T47D (cell line): ENCODE measurements around the gene KCNJ16.
A peak's percentile ranks its signal among the peaks of the same experiment; 100 is the strongest.

Experiments
- DNase-seq, 2 experiments: peaks; one replicate each; pipeline versions ENCODE4 v3.0.0 to v3.0.0-alpha.2; 2011 to 2012; ENCODE audit warnings: low read depth in 1 of 2, low spot score in 1 of 2
- JUND ChIP-seq: IDR thresholded peaks from 2 replicates; pipeline ENCODE4 v1.6.1; 2012; ENCODE audit warnings: low read depth
- in situ Hi-C: cut with HindIII; loops from 2 replicates; pipeline ENCODE4 v1.10.0; 2016; ENCODE audit warnings: low sequenced_read_pairs, low pct_unique_long_range_greater_than_20kb

Gene KCNJ16

DNA sequence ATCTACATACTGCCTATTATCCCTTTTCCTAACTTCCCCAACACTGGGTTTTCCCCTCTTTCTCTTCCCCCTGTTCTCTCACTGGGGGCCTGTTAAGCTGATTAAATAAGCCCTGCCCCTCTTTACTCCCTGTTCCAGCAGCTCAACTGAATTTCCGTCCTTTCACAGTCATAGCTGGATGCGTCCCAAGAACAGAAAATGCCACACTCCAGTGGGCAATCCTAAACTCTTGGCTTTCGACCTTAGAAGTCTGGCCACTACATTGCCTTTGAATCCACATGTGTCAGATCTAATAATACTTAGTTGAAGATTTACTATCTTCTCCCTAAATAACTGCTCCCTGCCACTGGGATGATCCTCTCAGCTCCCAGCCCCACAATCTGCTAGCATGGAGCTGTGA lies 34.5 kb downstream of the KCNJ16 start:
- DNase-seq, result no peak
- no peak for TF ChIP-seq JUND
- in situ Hi-C loops, result no loop called here

DNA sequence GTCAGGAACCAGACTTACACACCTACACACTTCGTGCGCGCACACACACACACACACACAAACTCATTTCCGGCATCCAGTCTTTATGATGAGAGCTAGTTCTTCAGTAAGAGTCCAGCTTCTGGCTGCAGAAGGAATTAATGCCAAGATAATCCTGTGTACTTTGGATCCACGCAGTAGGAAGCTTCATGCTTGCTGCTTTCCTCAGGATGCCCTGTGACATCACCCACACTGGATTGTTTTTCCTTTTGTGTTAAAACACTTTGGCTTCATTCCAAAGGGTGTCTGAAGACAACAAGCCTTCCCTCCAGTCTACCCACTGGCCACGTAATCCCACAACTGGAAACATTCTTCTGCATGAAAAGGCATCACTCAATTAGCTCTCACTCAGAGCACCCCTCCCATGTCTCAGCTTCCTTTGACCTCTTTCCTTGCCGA lies 35.4 kb downstream of the KCNJ16 start:
- TF ChIP-seq JUND, result no peak
- in situ Hi-C loops, result no loop called here
- DNase-seq, result no peak

GRCh38 chr17:70111201-70111600 lies 36.2 kb downstream of the KCNJ16 start:
- no peak for TF ChIP-seq JUND
- in situ Hi-C loops, result no loop called here
- DNase-seq, result no peak

- no peak for TF ChIP-seq JUND
- no peak for DNase-seq
- in situ Hi-C loops, result no loop called here
Measured at GRCh38 chr17:70114405-70114804, 39.4 kb downstream of the KCNJ16 start.

DNA sequence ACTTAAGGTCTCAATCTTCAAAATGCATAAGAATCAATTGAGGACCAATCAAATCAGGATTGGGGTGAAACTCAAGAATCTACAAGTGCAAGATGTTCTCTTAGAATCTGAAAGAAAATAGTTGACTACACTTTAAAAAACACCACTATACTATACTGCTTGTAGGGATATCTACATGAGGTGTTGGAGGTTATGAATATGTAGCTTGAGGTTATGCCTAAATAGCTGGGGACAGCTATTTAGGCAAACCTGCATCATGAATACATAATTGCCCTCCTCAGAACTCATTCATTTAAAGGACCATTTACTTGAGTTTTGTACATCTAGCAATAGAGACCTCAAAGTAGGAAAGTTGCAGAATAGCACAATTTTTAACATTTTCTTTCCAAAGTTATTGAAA lies 40.1 kb downstream of the KCNJ16 start:
- TF ChIP-seq JUND, result no peak
- no peak for DNase-seq
- in situ Hi-C loops, result no loop called here

- in situ Hi-C loops, result no loop called here
- TF ChIP-seq JUND, result no peak
- no peak for DNase-seq
Measured at GRCh38 chr17:70116919-70117318, 41.9 kb downstream of the KCNJ16 start.

- in situ Hi-C loops, result no loop called here
- TF ChIP-seq JUND, result no peak
- no peak for DNase-seq
Measured at GRCh38 chr17:70119545-70119944, 44.5 kb downstream of the KCNJ16 start.

GRCh38 chr17:70119983-70120382 lies 45.0 kb downstream of the KCNJ16 start:
- in situ Hi-C loops, result no loop called here
- TF ChIP-seq JUND, result no peak
- no peak for DNase-seq

DNA sequence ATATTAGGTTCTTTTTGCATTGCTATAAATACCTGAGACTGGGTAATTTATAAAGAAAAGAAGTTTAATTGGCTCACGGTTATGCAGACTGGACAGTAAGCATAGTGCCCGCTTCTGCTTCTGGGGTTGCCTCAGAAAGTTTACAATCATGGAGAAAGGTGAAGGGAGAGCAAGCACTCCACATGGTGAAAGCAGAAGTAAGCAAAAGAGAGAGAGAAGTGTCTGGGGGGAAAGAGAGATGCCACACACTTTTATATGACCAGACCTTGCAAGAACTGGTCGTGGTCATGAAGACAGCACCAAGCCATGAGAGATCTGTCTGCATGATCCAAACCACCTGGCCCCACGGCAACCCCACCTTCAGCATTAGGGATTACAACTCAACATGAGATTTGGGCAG lies 45.4 kb downstream of the KCNJ16 start:
- no peak for TF ChIP-seq JUND
- no peak for DNase-seq
- in situ Hi-C loops, result no loop called here

DNA sequence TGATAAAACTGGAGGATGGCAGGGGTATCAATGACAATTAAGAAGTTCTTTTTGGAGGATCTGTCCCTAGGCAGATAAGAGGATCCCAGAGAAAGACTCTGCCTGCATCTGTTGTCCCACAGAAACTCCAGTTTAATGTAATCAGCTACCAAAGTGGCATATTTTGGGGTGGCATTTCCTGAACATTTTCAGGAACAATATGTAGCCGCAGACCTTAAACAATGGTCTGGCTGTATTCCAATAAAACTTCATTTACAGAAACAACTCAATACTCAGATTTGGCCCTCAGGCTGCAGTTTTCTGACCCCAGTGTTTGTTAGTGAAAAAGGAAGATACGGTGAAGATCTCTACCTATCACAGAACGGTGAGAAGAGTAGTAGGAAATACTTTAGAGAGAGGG lies 46.1 kb downstream of the KCNJ16 start:
- no peak for DNase-seq
- TF ChIP-seq JUND, result no peak
- in situ Hi-C loops, result no loop called here

DNA sequence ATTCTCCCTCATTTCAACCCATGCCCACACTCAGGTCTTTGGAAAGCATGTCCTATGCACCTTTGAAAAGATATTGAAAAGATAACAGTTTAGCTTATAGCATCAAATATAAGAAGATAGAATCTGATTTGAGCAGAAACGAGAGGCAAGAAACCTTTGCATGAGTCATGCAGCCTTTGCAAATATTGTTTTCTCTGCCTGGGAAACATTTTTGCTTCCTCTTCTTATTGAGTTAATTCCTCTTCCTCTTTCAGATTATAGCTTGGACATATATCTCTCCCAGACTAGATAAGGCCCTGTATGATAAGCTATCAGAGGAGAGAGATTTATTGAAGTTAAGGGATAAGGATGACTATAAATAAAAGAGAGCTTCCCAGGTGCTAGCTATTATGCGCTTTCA lies 48.2 kb downstream of the KCNJ16 start:
- DNase-seq, result no peak
- in situ Hi-C loops, result no loop called here
- TF ChIP-seq JUND, result no peak

GRCh38 chr17:70124723-70125122 lies 49.7 kb downstream of the KCNJ16 start:
- in situ Hi-C loops, result no loop called here
- no peak for TF ChIP-seq JUND
- DNase-seq, result no peak

GRCh38 chr17:70127221-70127873 lies 52.3 kb downstream of the KCNJ16 start:
- no peak for TF ChIP-seq JUND
- peak in 1 of 2 experiments; percentile 62 for DNase-seq
- in situ Hi-C loops, result no loop called here

- TF ChIP-seq JUND, result no peak
- in situ Hi-C loops, result no loop called here
- DNase-seq, result no peak
Measured at GRCh38 chr17:70128727-70129238, 53.8 kb downstream of the KCNJ16 start.
